SK-N-SH treated with all-trans-retinoic acid at 6 μM for 48 hours (cell line): Measurements from ENCODE around the gene CADM1.

Source experiments
- ATAC-seq: fragments of 200-7000 bp; cut with Tn5 transposase; 3 replicates; pipeline ENCODE4 v1.9.1; 2020; ENCODE audit warnings: mild to moderate bottlenecking, moderate library complexity
- ARNTL ChIP-seq: fragments of 450-650 bp; formaldehyde crosslinking; IDR thresholded peaks from 2 replicates; pipeline ENCODE4 v1.5.0; 2020; ENCODE audit warnings: low read depth, mild to moderate bottlenecking, moderate library complexity, borderline replicate concordance
- BACH2 ChIP-seq: fragments of 250-450 bp; sonication (Bioruptor Pico); IDR thresholded peaks from 2 replicates; pipeline ENCODE4 v1.9.0; 2021; ENCODE audit warnings: mild to moderate bottlenecking, borderline replicate concordance
- CSDC2 ChIP-seq: fragments of 250-450 bp; sonication (Bioruptor Pico); IDR thresholded peaks from 2 replicates; pipeline ENCODE4 v1.5.0; 2020; ENCODE audit warnings: mild to moderate bottlenecking, moderate library complexity
- ESRRG ChIP-seq: fragments of 250-450 bp; sonication (Bioruptor Pico); IDR thresholded peaks from 2 replicates; pipeline ENCODE4 v1.6.1; 2021; ENCODE audit warnings: mild to moderate bottlenecking
- GLIS3 ChIP-seq: fragments of 250-450 bp; sonication (Bioruptor Pico); IDR thresholded peaks from 2 replicates; pipeline ENCODE4 v1.5.0; 2020; ENCODE audit warnings: mild to moderate bottlenecking, moderate library complexity
- ISL1 ChIP-seq: fragments of 250-450 bp; sonication (Bioruptor Pico); IDR thresholded peaks from 2 replicates; pipeline ENCODE4 v2.1.2; 2022; ENCODE audit warnings: mild to moderate bottlenecking, moderate library complexity
- OSR1 ChIP-seq: fragments of 250-450 bp; sonication (Bioruptor Pico); IDR thresholded peaks from 2 replicates; pipeline ENCODE4 v1.8.0; 2022; ENCODE audit warnings: moderate library complexity, mild to moderate bottlenecking, inconsistent platforms
- PPARA ChIP-seq: fragments of 250-450 bp; sonication (Bioruptor Pico); IDR thresholded peaks from 2 replicates; pipeline ENCODE4 v1.5.0; 2020; ENCODE audit warnings: mild to moderate bottlenecking, borderline replicate concordance
- RARB ChIP-seq: fragments of 250-450 bp; sonication (Bioruptor Pico); IDR thresholded peaks from 2 replicates; pipeline ENCODE4 v1.8.0; 2021; ENCODE audit warnings: mild to moderate bottlenecking, moderate library complexity
- SNAI2 ChIP-seq: fragments of 250-450 bp; sonication (Bioruptor Pico); IDR thresholded peaks from 2 replicates; pipeline ENCODE4 v1.5.0; 2020; ENCODE audit warnings: mild to moderate bottlenecking, moderate library complexity
- TCF4 ChIP-seq: fragments of 250-450 bp; sonication (Bioruptor Pico); IDR thresholded peaks from 2 replicates; pipeline ENCODE4 v1.8.0; 2021; ENCODE audit warnings: mild to moderate bottlenecking, moderate library complexity, borderline replicate concordance
- TOX ChIP-seq: fragments of 250-450 bp; sonication (Bioruptor Pico); IDR thresholded peaks from 2 replicates; pipeline ENCODE4 v1.8.0; 2021; ENCODE audit warnings: mild to moderate bottlenecking, moderate library complexity, borderline replicate concordance
- ZC3H10 ChIP-seq: fragments of 250-450 bp; sonication (Bioruptor Pico); IDR thresholded peaks from 2 replicates; pipeline ENCODE4 v1.5.1; 2021; ENCODE audit warnings: mild to moderate bottlenecking, moderate library complexity
- ZFP3 ChIP-seq: fragments of 250-450 bp; sonication (Bioruptor Pico); IDR thresholded peaks from 2 replicates; pipeline ENCODE4 v1.5.0; 2020; ENCODE audit warnings: mild to moderate bottlenecking, moderate library complexity
- ZNF565 ChIP-seq: fragments of 450-650 bp; formaldehyde crosslinking; conservative IDR thresholded peaks from 2 replicates; pipeline ENCODE4 v1.5.0; 2020; ENCODE audit warnings: low read depth, mild to moderate bottlenecking, moderate library complexity
- ZNF70 ChIP-seq: fragments of 450-650 bp; formaldehyde crosslinking; IDR thresholded peaks from 2 replicates; pipeline ENCODE4 v1.5.0; 2020; ENCODE audit warnings: mild to moderate bottlenecking, moderate library complexity
- ZNF8 ChIP-seq: fragments of 450-650 bp; formaldehyde crosslinking; IDR thresholded peaks from 2 replicates; pipeline ENCODE4 v1.5.0; 2020; ENCODE audit warnings: mild to moderate bottlenecking, moderate library complexity
- TF ChIP-seq, protein P1 (sequence below): fragments of 250-450 bp; sonication (Bioruptor Pico); IDR thresholded peaks from 2 replicates; pipeline ENCODE4 v1.5.1; 2021; ENCODE audit warnings: mild to moderate bottlenecking, moderate library complexity
- TF ChIP-seq, protein P2 (sequence below): fragments of 250-450 bp; sonication (Bioruptor Pico); IDR thresholded peaks from 2 replicates; pipeline ENCODE4 v1.8.0; 2021; ENCODE audit warnings: low read depth, mild to moderate bottlenecking, moderate library complexity, borderline replicate concordance
- TF ChIP-seq, protein P3 (sequence below): fragments of 250-450 bp; sonication (Bioruptor Pico); IDR thresholded peaks from 2 replicates; pipeline ENCODE4 v1.5.1; 2020; ENCODE audit warnings: low read depth, mild to moderate bottlenecking, moderate library complexity
- TF ChIP-seq, protein P4 (sequence below): fragments of 250-450 bp; sonication (Bioruptor Pico); IDR thresholded peaks from 2 replicates; pipeline ENCODE4 v1.8.0; 2020; ENCODE audit warnings: mild to moderate bottlenecking, moderate library complexity, borderline replicate concordance
- TF ChIP-seq, protein P5 (sequence below): fragments of 250-450 bp; sonication (Bioruptor Pico); IDR thresholded peaks from 2 replicates; pipeline ENCODE4 v1.5.0; 2020; ENCODE audit warnings: mild to moderate bottlenecking, moderate library complexity

Gene CADM1

DNA sequence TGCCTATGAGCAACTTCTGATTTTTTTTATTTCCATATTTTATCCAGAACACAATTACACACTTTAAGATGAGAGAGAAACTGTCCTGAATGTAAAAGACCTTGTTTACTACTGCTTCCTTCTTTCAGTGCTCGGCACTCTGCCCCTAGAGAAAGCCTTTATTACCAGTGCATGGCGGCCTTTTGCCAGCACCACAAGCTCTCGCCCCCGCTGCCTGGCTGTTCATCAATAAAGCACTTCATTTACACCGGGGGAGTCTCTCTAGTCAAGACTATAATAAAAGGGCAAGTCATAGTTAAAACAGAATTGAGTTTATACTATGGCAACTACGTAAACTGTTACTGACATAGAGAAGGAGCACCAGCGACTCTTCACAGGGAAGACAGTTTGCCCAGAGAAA is 259.5 kb downstream of the CADM1 start:
- no peak for ATAC-seq
- TF ChIP-seq ISL1 (CRISPR knock-in tag), result no peak
- no peak for TF ChIP-seq BACH2 (CRISPR knock-in tag)
- TF ChIP-seq, protein P1, sequence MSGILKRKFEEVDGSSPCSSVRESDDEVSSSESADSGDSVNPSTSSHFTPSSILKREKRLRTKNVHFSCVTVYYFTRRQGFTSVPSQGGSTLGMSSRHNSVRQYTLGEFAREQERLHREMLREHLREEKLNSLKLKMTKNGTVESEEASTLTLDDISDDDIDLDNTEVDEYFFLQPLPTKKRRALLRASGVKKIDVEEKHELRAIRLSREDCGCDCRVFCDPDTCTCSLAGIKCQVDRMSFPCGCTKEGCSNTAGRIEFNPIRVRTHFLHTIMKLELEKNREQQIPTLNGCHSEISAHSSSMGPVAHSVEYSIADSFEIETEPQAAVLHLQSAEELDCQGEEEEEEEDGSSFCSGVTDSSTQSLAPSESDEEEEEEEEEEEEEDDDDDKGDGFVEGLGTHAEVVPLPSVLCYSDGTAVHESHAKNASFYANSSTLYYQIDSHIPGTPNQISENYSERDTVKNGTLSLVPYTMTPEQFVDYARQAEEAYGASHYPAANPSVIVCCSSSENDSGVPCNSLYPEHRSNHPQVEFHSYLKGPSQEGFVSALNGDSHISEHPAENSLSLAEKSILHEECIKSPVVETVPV (CRISPR knock-in tag), result no peak
- no peak for TF ChIP-seq RARB (CRISPR knock-in tag)
- no peak for TF ChIP-seq PPARA (CRISPR knock-in tag)
- no peak for TF ChIP-seq ZC3H10 (CRISPR knock-in tag)
- no peak for TF ChIP-seq TCF4 (CRISPR knock-in tag)
- TF ChIP-seq, protein P2, sequence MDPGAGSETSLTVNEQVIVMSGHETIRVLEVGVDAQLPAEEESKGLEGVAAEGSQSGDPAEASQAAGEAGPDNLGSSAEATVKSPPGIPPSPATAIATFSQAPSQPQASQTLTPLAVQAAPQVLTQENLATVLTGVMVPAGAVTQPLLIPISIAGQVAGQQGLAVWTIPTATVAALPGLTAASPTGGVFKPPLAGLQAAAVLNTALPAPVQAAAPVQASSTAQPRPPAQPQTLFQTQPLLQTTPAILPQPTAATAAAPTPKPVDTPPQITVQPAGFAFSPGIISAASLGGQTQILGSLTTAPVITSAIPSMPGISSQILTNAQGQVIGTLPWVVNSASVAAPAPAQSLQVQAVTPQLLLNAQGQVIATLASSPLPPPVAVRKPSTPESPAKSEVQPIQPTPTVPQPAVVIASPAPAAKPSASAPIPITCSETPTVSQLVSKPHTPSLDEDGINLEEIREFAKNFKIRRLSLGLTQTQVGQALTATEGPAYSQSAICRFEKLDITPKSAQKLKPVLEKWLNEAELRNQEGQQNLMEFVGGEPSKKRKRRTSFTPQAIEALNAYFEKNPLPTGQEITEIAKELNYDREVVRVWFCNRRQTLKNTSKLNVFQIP (CRISPR knock-in tag), result no peak
- TF ChIP-seq SNAI2, result no peak
- TF ChIP-seq, protein P3, sequence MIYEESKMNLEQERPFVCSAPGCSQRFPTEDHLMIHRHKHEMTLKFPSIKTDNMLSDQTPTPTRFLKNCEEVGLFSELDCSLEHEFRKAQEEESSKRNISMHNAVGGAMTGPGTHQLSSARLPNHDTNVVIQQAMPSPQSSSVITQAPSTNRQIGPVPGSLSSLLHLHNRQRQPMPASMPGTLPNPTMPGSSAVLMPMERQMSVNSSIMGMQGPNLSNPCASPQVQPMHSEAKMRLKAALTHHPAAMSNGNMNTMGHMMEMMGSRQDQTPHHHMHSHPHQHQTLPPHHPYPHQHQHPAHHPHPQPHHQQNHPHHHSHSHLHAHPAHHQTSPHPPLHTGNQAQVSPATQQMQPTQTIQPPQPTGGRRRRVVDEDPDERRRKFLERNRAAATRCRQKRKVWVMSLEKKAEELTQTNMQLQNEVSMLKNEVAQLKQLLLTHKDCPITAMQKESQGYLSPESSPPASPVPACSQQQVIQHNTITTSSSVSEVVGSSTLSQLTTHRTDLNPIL (CRISPR knock-in tag), result no peak
- TF ChIP-seq ESRRG (CRISPR knock-in tag), result no peak
- TF ChIP-seq ZNF565 (CRISPR knock-in tag), result no peak
- TF ChIP-seq CSDC2 (CRISPR knock-in tag), result no peak
- TF ChIP-seq ZFP3, result no peak
- no peak for TF ChIP-seq ARNTL
- TF ChIP-seq, protein P4, sequence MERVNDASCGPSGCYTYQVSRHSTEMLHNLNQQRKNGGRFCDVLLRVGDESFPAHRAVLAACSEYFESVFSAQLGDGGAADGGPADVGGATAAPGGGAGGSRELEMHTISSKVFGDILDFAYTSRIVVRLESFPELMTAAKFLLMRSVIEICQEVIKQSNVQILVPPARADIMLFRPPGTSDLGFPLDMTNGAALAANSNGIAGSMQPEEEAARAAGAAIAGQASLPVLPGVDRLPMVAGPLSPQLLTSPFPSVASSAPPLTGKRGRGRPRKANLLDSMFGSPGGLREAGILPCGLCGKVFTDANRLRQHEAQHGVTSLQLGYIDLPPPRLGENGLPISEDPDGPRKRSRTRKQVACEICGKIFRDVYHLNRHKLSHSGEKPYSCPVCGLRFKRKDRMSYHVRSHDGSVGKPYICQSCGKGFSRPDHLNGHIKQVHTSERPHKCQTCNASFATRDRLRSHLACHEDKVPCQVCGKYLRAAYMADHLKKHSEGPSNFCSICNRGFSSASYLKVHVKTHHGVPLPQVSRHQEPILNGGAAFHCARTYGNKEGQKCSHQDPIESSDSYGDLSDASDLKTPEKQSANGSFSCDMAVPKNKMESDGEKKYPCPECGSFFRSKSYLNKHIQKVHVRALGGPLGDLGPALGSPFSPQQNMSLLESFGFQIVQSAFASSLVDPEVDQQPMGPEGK (CRISPR knock-in tag), result no peak
- TF ChIP-seq TOX (CRISPR knock-in tag), result no peak

DNA sequence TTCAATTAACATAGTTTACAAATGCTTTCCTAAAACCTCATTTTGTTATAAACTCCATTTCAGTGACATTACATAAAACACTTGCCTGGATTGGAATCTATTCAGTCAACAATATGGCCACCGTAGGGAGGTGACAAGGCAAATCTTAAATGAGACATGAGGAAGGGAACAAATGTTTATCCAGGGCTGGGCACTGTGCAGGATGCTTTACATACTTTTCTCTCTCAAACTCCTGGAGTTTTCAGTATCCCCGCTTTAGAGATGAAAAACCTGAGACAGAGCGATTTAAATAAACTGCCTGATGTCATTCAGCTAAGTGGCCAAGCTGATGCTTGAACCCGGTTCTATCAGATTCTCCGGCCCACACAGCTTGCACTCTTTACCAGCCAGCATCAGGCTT is 259.9 kb downstream of the CADM1 start:
- TF ChIP-seq ZC3H10 (CRISPR knock-in tag) (no peak), BACH2 (CRISPR knock-in tag) (no peak), ISL1 (CRISPR knock-in tag) (no peak), ZNF8 (CRISPR knock-in tag) (no peak), RARB (CRISPR knock-in tag) (no peak), ESRRG (CRISPR knock-in tag) (no peak), OSR1 (no peak), GLIS3 (CRISPR knock-in tag) (no peak), ZNF70 (no peak), SNAI2 (no peak), PPARA (CRISPR knock-in tag) (no peak), ARNTL (no peak), TOX (CRISPR knock-in tag) (no peak), CSDC2 (CRISPR knock-in tag) (no peak)
- TF ChIP-seq, protein P4 (CRISPR knock-in tag), result no peak
- TF ChIP-seq, protein P1 (CRISPR knock-in tag), result no peak
- TF ChIP-seq, protein P2 (CRISPR knock-in tag), result no peak
- TF ChIP-seq, protein P5, sequence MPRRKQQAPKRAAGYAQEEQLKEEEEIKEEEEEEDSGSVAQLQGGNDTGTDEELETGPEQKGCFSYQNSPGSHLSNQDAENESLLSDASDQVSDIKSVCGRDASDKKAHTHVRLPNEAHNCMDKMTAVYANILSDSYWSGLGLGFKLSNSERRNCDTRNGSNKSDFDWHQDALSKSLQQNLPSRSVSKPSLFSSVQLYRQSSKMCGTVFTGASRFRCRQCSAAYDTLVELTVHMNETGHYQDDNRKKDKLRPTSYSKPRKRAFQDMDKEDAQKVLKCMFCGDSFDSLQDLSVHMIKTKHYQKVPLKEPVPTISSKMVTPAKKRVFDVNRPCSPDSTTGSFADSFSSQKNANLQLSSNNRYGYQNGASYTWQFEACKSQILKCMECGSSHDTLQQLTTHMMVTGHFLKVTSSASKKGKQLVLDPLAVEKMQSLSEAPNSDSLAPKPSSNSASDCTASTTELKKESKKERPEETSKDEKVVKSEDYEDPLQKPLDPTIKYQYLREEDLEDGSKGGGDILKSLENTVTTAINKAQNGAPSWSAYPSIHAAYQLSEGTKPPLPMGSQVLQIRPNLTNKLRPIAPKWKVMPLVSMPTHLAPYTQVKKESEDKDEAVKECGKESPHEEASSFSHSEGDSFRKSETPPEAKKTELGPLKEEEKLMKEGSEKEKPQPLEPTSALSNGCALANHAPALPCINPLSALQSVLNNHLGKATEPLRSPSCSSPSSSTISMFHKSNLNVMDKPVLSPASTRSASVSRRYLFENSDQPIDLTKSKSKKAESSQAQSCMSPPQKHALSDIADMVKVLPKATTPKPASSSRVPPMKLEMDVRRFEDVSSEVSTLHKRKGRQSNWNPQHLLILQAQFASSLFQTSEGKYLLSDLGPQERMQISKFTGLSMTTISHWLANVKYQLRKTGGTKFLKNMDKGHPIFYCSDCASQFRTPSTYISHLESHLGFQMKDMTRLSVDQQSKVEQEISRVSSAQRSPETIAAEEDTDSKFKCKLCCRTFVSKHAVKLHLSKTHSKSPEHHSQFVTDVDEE (CRISPR knock-in tag), result no peak
- TF ChIP-seq, protein P3 (CRISPR knock-in tag), result no peak
- no peak for ATAC-seq
